Endothelial cell of umbilical vein (primary cell): ENCODE measurements around the gene PBX3. TPM values are rescaled to one million over a fixed set of nuclear protein-coding genes. Genes with fewer than 3 reads are reported as not detected.

Experiments
- BruUV-seq: library from RNA; stranded (reverse); fragments of 400-500 nt; replicated peaks from 2 replicates; lab custom pipeline; 2021; lab: Mats Ljungman, UMichigan
- CTCF ChIA-PET: fragments of 300-600, 350-600 bp; sonication (Branson Sonifier 250); formaldehyde crosslinking; loops from one replicate; lab custom pipeline; 2021; ENCODE audit warnings: antibody characterized with exemption, inconsistent platforms; lab: Charles Lee
- POLR2A ChIA-PET: fragments of 300-600, 350-600 bp; sonication (Branson Sonifier 250); formaldehyde crosslinking; loops from one replicate; lab custom pipeline; 2021; ENCODE audit warnings: antibody characterized with exemption, inconsistent platforms; lab: Charles Lee
- DNase-seq: peaks from one replicate; pipeline ENCODE4 v3.0.0-alpha.2; 2011; ENCODE audit warnings: low read depth, low spot score
- FAIRE-seq: peaks from 2 replicates; lab custom pipeline; 2011; peaks lifted over from hg19 to GRCh38; lab: Jason Lieb, UNC
- H2AFZ ChIP-seq: 2 replicates; pipeline ENCODE4 v1.6.0; 2012; ENCODE audit warnings: low read depth, low read length, control low read depth, inconsistent platforms
- H3K27ac ChIP-seq: 2 replicates; pipeline ENCODE4 v1.5.1; 2011; ENCODE audit warnings: low read depth, mild to moderate bottlenecking, control low read depth, low read length, moderate library complexity; ENCODE audit not compliant: insufficient read depth
- H3K27me3 ChIP-seq, 2 experiments: 2 replicates each; pipeline versions ENCODE4 v1.6.0 to v1.6.1; 2011; ENCODE audit warnings: low read length in 2 of 2, mixed read lengths in 1 of 2; ENCODE audit not compliant: control insufficient read depth in 2 of 2, insufficient read depth in 2 of 2
- H3K36me3 ChIP-seq, 2 experiments: 2 replicates in 1 of 2; 3 replicates in 1 of 2; pipeline ENCODE4 v1.5.1; 2011; ENCODE audit warnings: low read length in 2 of 2, mild to moderate bottlenecking in 1 of 2, moderate library complexity in 1 of 2; ENCODE audit not compliant: control insufficient read depth in 2 of 2, insufficient read depth in 2 of 2; ENCODE audit errors: extremely low read depth in 1 of 2
- H3K4me1 ChIP-seq: 3 replicates; pipeline ENCODE4 v1.5.1; 2011; ENCODE audit warnings: mild to moderate bottlenecking, low read length; ENCODE audit not compliant: control insufficient read depth, insufficient read depth; ENCODE audit errors: extremely low read depth
- H3K4me2 ChIP-seq: 2 replicates; pipeline ENCODE4 v1.6.1; 2011; ENCODE audit warnings: low read length, control low read depth, mixed read lengths; ENCODE audit not compliant: insufficient read depth
- H3K4me3 ChIP-seq, 3 experiments: fragments of 200-600 bp in 1 of 3; sonication (generic), shearing (Covaris generic) in 1 of 3; replicated peaks in 1 of 3; 2 replicates each; pipeline ENCODE4 v1.5.1; 2011 to 2016; ENCODE audit warnings: control low read depth in 3 of 3, low read length in 3 of 3, mild to moderate bottlenecking in 2 of 3, inconsistent platforms in 1 of 3, low read depth in 1 of 3, moderate library complexity in 1 of 3; ENCODE audit not compliant: insufficient read depth in 1 of 3
- H3K79me2 ChIP-seq: 2 replicates; pipeline ENCODE4 v1.6.0; 2012; ENCODE audit warnings: low read length, inconsistent platforms; ENCODE audit not compliant: control insufficient read depth, insufficient read depth
- H3K9ac ChIP-seq: replicated peaks from 2 replicates; pipeline ENCODE3; 2011; ENCODE audit warnings: low read length, control low read depth; ENCODE audit not compliant: insufficient read depth; ENCODE audit errors: extremely low read depth
- H3K9me1 ChIP-seq: replicated peaks from 3 replicates; pipeline ENCODE4 v1.6.0; 2011; ENCODE audit warnings: mild to moderate bottlenecking, low read length; ENCODE audit not compliant: control insufficient read depth, insufficient read depth; ENCODE audit errors: extremely low read depth
- H3K9me3 ChIP-seq: replicated peaks from 2 replicates; pipeline ENCODE4 v1.5.1; 2012; ENCODE audit warnings: low read length, inconsistent platforms; ENCODE audit not compliant: control insufficient read depth, insufficient read depth
- H4K20me1 ChIP-seq: replicated peaks from 2 replicates; pipeline ENCODE3; 2011; ENCODE audit warnings: mild to moderate bottlenecking, low read length; ENCODE audit not compliant: control insufficient read depth, insufficient read depth; ENCODE audit errors: extremely low read depth
- CTCF ChIP-seq, 2 donors: IDR thresholded peaks; 1 replicate in 1 of 2; 2 replicates in 1 of 2; pipeline ENCODE4 v1.5.1; 2011; ENCODE audit warnings: low read length in 2 of 2, mild to moderate bottlenecking in 2 of 2, moderate library complexity in 2 of 2, control low read depth in 1 of 2, inconsistent platforms in 1 of 2, low read depth in 1 of 2; ENCODE audit not compliant: insufficient read depth in 1 of 2; ENCODE audit errors: extremely low read depth in 1 of 2
- EZH2 ChIP-seq: IDR thresholded peaks from 2 replicates; pipeline ENCODE4 v1.6.1; 2012; ENCODE audit warnings: borderline replicate concordance, low read depth, mild to moderate bottlenecking, moderate library complexity, low read length, inconsistent platforms; ENCODE audit not compliant: severe bottlenecking
- FOS ChIP-seq: IDR thresholded peaks from 2 replicates; pipeline ENCODE4 v1.6.1; 2011; ENCODE audit warnings: mild to moderate bottlenecking, low read length, moderate library complexity, borderline replicate concordance; ENCODE audit not compliant: insufficient read depth
- GATA2 ChIP-seq: IDR thresholded peaks from 2 replicates; pipeline ENCODE4 v1.7.0; 2011; ENCODE audit warnings: low read depth, mild to moderate bottlenecking, moderate library complexity, mixed read lengths, low read length; ENCODE audit not compliant: insufficient read length, insufficient read depth
- JUN ChIP-seq: IDR thresholded peaks from 2 replicates; pipeline ENCODE4 v1.6.1; 2011; ENCODE audit warnings: borderline replicate concordance, low read depth; ENCODE audit not compliant: insufficient read length, insufficient read depth
- MAX ChIP-seq: IDR thresholded peaks from 2 replicates; pipeline ENCODE4 v1.6.1; 2011; ENCODE audit not compliant: insufficient read depth, insufficient read length
- MYC ChIP-seq: IDR thresholded peaks from one replicate; pipeline ENCODE4 v1.6.1; 2011; ENCODE audit warnings: mild to moderate bottlenecking, low read depth, low read length
- POLR2A ChIP-seq: IDR thresholded peaks from 2 replicates; pipeline ENCODE4 v1.6.1; 2012; ENCODE audit warnings: low read depth, mild to moderate bottlenecking, control low read depth, low read length
- POLR2AphosphoS5 ChIP-seq: IDR thresholded peaks from 2 replicates; pipeline ENCODE4 v1.6.1; 2012; ENCODE audit warnings: low read depth, mild to moderate bottlenecking, control low read depth, low read length, moderate library complexity; ENCODE audit not compliant: insufficient read depth
- dilution Hi-C: fragments of 300-500 bp; cut with MboI; formaldehyde crosslinking; loops from one replicate; pipeline ENCODE4 v1.15.0; 2019; ENCODE audit warnings: low sequenced_read_pairs; ENCODE audit not compliant: extremely low pct_ligation_motif_present
- intact Hi-C: fragments of 100-400 bp; cut with micrococcal nuclease; formaldehyde crosslinking; loops from one replicate; pipeline ENCODE4 v1.10.0; 2022
- polyA plus RNA-seq, 4 experiments: library from polyadenylated mRNA; depleted of rRNA in 3 of 4; stranded (reverse) in 3 of 4; unstranded in 1 of 4; fragments of >200 nt; gene quantifications; 2 replicates each; pipeline versions ENCODE4 v1.2.1 to v1.2.3, GENCODE V29; 2011 to 2012; ENCODE audit warnings: missing spikeins in 1 of 4
- total RNA-seq: library from RNA; stranded (reverse); gene quantifications from 2 replicates; pipeline ENCODE4 v1.2.3, GENCODE V29; 2021

The PBX3 gene
- total and polyA plus RNA-seq, 2 donors (not counting 3 experiments of a cell fraction or from before 2014, with no cell fraction given): 18.8 to 42.0 TPM

GRCh38 chr9:125887172-125887571, 140.0 kb downstream of the PBX3 start:
- DNase-seq (no peak), FAIRE-seq (no peak)
- ChIA-PET CTCF (interaction anchor here (1.2 kb wide), 1 partner anchor 9 kb away, joined by 4 read pairs; no protein-coding TSS in a partner anchor), POLR2A (no interaction called here)
- Histone ChIP-seq H3K4me2 (no peak overlapping the region), H3K4me3 (no peak overlapping the region), H3K9me3 (no peaks in the 10 kb centered on the region), H3K36me3 (no peaks in the 10 kb centered on the region), H3K27ac (no peak overlapping the region), H3K9ac (no peak overlapping the region), H3K79me2 (peaks cover 9% of the 10 kb centered on the region), H3K27me3 (no peaks in the 10 kb centered on the region), H4K20me1 (no peaks in the 10 kb centered on the region), H3K9me1 (peaks cover 3% of the 10 kb centered on the region), H2AFZ (no peak overlapping the region), H3K4me1 (peaks cover 13% of the 10 kb centered on the region)
- intact Hi-C loops: no loop called here
- BruUV-seq: no TSS peak
- TF ChIP-seq MYC (no peak), POLR2A (no peak), FOS (no peak), POLR2AphosphoS5 (no peak), GATA2 (no peak), MAX (no peak), JUN (no peak), CTCF (IDR thresholded peaks at IDR 0.05; ENCODE audit: extremely low read depth in 1 of 2, insufficient read depth in 1 of 2, low read depth in 1 of 2, low read length in 2 of 2) (no peak), EZH2 (no peak)
- dilution Hi-C loops: no loop called here
